D721Med (cell line): ENCODE results near the gene KHDC3L.

ENCODE experiments used
- DNase-seq: peaks from one replicate; pipeline ENCODE4 v3.0.0; 2011; ENCODE audit warnings: low spot score; ENCODE audit not compliant: insufficient read length
- FAIRE-seq: peaks from 2 replicates; lab custom pipeline; 2011; peaks lifted over from hg19 to GRCh38; lab: Jason Lieb, UNC
- TF ChIP-seq, protein P1 (sequence below): IDR thresholded peaks from 2 replicates; pipeline ENCODE4 v1.5.1; 2012; ENCODE audit warnings: mild to moderate bottlenecking, control low read depth; ENCODE audit not compliant: insufficient read depth; ENCODE audit errors: missing control alignments

KHDC3L gene

DNA sequence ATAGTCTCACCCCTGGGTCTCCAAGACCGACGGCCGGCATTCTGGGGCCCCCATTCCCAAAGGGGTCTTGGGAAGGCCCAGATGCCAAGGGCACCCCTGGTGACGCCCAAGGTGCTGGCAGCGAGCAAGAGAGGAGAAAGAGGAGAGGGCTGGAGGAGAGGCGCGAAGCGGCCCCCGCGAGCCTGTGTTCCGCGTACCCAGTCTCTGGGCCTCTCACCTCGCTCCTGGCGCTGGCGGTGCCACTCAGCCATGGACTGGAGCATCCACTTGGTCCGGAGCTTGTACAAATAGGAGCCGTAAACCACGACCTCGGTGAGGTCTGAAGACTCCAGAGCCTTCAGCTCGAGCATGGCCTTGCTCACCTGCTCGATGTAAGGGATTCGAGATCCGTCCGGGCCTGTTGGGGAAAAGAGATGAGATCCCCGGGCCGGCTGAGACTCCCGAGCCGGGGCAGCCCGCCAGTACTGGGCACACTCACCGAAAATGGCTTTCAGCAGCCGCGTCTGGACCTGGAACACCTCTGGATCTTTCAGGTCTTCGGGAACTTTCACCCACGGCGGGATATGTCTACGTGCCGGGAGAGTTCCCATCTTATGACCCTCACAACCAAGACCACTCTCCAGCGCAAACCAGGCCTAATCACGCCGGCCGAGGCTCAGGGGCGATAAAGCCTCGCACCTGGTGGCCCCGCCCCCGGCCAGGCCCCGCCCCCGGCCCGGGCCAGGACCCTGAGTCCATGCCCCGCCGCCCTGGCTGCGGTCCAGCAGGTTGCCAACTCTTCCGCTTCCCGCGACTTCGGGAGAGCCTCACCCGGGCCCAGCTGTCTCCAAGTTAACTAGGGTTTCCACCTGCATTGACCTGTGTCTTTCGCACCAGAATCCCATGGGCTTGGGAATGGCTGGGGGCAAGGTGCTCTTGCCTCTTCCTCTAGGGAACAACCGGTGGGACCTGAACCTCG lies 8.5 kb upstream of the KHDC3L start, which contains the start of gene DPPA5:
Gene DPPA5 (minus strand): TSS at position 641 of the 958 bp plus-strand sequence. CDS start 51 bp downstream, at position 590.
- TF ChIP-seq, protein P1, sequence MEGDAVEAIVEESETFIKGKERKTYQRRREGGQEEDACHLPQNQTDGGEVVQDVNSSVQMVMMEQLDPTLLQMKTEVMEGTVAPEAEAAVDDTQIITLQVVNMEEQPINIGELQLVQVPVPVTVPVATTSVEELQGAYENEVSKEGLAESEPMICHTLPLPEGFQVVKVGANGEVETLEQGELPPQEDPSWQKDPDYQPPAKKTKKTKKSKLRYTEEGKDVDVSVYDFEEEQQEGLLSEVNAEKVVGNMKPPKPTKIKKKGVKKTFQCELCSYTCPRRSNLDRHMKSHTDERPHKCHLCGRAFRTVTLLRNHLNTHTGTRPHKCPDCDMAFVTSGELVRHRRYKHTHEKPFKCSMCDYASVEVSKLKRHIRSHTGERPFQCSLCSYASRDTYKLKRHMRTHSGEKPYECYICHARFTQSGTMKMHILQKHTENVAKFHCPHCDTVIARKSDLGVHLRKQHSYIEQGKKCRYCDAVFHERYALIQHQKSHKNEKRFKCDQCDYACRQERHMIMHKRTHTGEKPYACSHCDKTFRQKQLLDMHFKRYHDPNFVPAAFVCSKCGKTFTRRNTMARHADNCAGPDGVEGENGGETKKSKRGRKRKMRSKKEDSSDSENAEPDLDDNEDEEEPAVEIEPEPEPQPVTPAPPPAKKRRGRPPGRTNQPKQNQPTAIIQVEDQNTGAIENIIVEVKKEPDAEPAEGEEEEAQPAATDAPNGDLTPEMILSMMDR: no peak
- no peak for FAIRE-seq
- no peak for DNase-seq

DNA sequence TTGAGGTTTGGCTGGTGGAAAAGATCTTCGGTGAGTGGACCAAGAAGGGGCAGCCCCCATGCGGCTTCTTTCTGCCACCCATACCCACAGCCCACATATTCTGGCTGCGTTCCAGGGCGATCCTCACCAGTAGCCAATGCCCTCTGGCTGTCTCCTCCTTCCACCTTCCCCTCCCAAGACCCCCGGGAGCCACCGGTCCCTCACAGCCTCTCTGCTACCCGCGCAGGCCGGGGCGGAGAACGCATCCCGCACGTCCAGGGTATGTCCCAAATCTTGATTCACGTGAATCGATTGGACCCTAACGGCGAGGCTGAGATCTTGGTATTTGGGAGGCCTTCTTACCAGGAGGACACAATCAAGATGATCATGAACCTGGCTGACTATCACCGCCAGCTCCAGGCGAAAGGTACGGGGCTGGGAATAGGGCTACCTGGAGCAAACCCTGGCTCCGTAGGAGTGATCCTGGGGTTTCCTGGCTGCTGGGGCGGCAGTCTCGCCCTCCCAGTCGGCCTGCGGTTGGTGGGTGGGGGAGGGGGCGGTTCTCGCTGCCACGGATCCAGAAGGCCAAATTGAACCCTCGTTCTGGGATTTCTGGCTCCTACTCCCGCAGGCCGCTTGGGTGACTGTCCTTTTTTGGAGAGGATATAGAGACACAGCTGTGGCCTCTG lies 545 bp downstream of the KHDC3L start:
- TF ChIP-seq, protein P1: no peak
- no peak for DNase-seq
- FAIRE-seq: no peak

DNA sequence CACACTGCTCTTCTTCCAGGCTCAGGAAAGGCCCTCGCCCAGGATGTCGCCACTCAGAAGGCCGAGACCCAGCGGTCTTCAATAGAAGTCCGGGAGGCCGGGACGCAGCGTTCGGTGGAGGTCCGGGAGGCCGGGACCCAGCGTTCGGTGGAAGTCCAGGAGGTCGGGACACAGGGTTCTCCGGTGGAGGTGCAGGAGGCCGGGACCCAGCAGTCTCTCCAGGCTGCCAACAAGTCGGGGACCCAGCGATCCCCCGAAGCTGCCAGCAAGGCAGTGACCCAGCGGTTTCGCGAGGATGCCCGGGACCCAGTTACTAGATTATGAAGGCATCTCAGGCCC lies 1.0 kb downstream of the KHDC3L start:
- no peak for DNase-seq
- FAIRE-seq: no peak
- TF ChIP-seq, protein P1: no peak

DNA sequence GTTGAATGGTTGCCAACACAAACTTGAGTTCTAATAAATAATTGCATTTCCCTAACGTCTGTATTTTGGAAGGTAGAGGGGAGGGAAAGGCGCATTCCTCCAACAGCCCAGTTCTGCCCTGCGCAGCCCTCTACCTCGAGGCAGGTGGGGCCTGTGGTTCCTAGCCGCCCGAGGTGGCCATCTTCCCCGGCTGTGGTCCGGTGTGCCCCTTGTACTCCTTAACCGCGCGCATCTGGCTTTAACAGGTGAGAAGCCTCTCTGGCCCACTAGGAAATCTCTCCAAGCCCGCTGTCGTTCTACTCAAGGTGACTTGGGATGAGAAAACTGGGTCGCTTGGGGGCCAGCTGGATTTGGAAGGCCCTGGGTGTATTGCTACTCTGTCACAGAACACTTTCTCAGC lies 1.7 kb downstream of the KHDC3L start:
- DNase-seq (no peak), FAIRE-seq (no peak)
- TF ChIP-seq, protein P1: no peak

DNA sequence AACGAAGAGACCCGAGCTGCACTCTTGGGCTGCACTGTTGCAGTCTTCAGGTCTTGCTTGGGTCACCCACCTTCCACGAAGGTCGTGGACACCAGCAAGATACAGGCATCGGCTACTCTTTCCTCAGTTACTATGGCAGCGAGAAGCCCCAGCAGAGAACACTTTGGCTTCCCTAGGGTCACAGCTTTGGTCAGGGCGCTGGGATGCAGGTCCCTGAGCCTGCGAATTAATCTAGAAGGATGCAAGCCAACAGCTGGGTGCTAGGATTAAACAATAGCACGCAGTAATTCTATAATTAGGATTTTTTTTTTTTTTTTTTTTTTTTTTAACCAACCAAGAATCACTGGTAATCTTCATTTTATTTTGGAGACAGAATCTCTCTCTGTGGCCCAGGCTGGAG lies 2.1 kb downstream of the KHDC3L start:
- no peak for FAIRE-seq

DNA sequence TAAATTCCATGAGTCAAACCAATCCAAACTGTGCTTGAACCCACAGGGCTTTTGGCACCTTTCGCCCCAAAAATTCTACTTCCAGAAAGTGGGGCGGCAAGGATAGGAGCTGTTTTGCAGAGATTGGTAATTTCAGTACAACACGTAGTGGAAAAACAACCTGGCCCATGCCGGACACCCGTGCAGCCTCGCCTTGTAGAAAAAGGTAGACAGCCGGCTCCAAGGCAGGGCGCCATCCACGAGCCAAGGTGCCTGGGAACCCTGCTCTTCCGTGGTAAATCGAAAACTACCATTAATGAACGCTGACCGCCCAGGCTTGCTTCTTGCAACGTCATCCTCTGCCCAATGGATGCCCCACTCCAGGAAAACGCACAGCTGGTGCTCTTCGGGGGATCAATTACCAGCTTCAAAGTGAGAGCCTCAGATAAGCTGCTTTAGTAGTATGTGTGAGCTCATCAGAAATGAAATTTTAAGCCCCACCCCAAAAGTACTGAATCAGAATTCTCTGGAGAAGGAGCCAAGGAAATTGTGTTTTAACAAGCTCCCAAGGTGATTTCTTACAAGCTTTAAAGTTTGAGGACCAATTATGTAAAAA lies 5.4 kb downstream of the KHDC3L start:
- TF ChIP-seq, protein P1: no peak
- peak; percentile 46 for DNase-seq
- FAIRE-seq: peak; percentile 90

More for the DNA sequence above, 2.1 kb downstream of the KHDC3L start:
- TF ChIP-seq, protein P1: no peak
- peak; percentile 59 for DNase-seq
